Neural progenitor cell (in vitro differentiated cells): ENCODE measurements around the gene GLDN. TPM values are rescaled to one million over a fixed set of nuclear protein-coding genes. Genes with fewer than 3 reads are reported as not detected.

Experiments used
- DNase-seq: peaks from one replicate; pipeline ENCODE4 v3.0.0-alpha.2; 2016; ENCODE audit warnings: low spot score
- H2AFZ ChIP-seq: fragments of 200-600 bp; sonication (generic); replicated peaks from 2 replicates; pipeline ENCODE4 v1.6.1; 2016; ENCODE audit warnings: antibody characterized with exemption
- H3F3A ChIP-seq: fragments of 200-600 bp; sonication (generic); 2 replicates; pipeline ENCODE4 v1.6.1; 2016; ENCODE audit warnings: antibody characterized with exemption, low read depth
- H3K27ac ChIP-seq: fragments of 200-600 bp; sonication (generic); 2 replicates; pipeline ENCODE4 v1.5.1; 2016; ENCODE audit warnings: mild to moderate bottlenecking
- H3K27me3 ChIP-seq: fragments of 200-600 bp; sonication (generic); 2 replicates; pipeline ENCODE4 v1.6.1; 2016; ENCODE audit warnings: mild to moderate bottlenecking, moderate library complexity
- H3K36me3 ChIP-seq: fragments of 200-600 bp; sonication (generic); 2 replicates; pipeline ENCODE4 v1.5.1; 2016
- H3K4me1 ChIP-seq: fragments of 200-600 bp; sonication (generic); 2 replicates; pipeline ENCODE4 v1.6.1; 2016; ENCODE audit warnings: mixed run types
- H3K4me2 ChIP-seq: fragments of 200-600 bp; sonication (generic); 2 replicates; pipeline ENCODE4 v1.6.1; 2016
- H3K4me3 ChIP-seq: fragments of 200-600 bp; sonication (generic); 2 replicates; pipeline ENCODE4 v1.5.1; 2016
- H3K79me2 ChIP-seq: fragments of 200-600 bp; sonication (generic); 2 replicates; pipeline ENCODE4 v1.6.1; 2016; ENCODE audit warnings: low read depth
- H3K9ac ChIP-seq: fragments of 200-600 bp; sonication (generic); 2 replicates; pipeline ENCODE4 v1.6.1; 2016
- H3K9me3 ChIP-seq: fragments of 200-600 bp; sonication (generic); 2 replicates; pipeline ENCODE4 v1.5.1; 2016; ENCODE audit warnings: low read depth
- H4K20me1 ChIP-seq: fragments of 200-600 bp; sonication (generic); 2 replicates; pipeline ENCODE4 v1.6.1; 2016; ENCODE audit warnings: low read depth
- H3K27ac Mint-ChIP-seq: 3 replicates; pipeline ENCODE4 v1.8.0; 2021; ENCODE audit warnings: mixed read lengths
- H3K27me3 Mint-ChIP-seq: 2 replicates; pipeline ENCODE4 v1.8.0; 2022; ENCODE audit warnings: low read depth, mild to moderate bottlenecking, inconsistent platforms, moderate library complexity, mixed read lengths; ENCODE audit not compliant: insufficient read depth
- H3K36me3 Mint-ChIP-seq: 3 replicates; pipeline ENCODE4 v1.8.0; 2021; ENCODE audit warnings: mixed read lengths
- H3K4me1 Mint-ChIP-seq: 3 replicates; pipeline ENCODE4 v1.8.0; 2021; ENCODE audit warnings: mixed read lengths
- H3K4me3 Mint-ChIP-seq: 3 replicates; pipeline ENCODE4 v1.8.0; 2021; ENCODE audit warnings: mild to moderate bottlenecking, moderate library complexity, mixed read lengths
- H3K9me3 Mint-ChIP-seq: 3 replicates; pipeline ENCODE4 v1.8.0; 2020; ENCODE audit warnings: mixed read lengths
- EZH2 ChIP-seq: fragments of 200-600 bp; sonication (generic); IDR thresholded peaks from 2 replicates; pipeline ENCODE4 v1.6.1; 2017; ENCODE audit warnings: antibody characterized with exemption, mild to moderate bottlenecking, moderate library complexity
- EZH2phosphoT487 ChIP-seq: fragments of 200-600 bp; sonication (generic); IDR thresholded peaks from 2 replicates; pipeline ENCODE4 v1.6.1; 2017; ENCODE audit warnings: antibody characterized with exemption
- total RNA-seq: library from RNA; depleted of rRNA; stranded (reverse); fragments of >200 nt; gene quantifications from 2 replicates; pipeline ENCODE4 v1.2.3, GENCODE V29; 2015; ENCODE audit warnings: low replicate concordance
- TF ChIP-seq, protein P1 (sequence below): fragments of 200-600 bp; sonication (generic); IDR thresholded peaks from 2 replicates; pipeline ENCODE4 v1.5.1; 2017; ENCODE audit warnings: antibody characterized with exemption, mild to moderate bottlenecking

Gene GLDN
- total RNA-seq, 1 donor from 2014 or later: 5.3 TPM

DNA sequence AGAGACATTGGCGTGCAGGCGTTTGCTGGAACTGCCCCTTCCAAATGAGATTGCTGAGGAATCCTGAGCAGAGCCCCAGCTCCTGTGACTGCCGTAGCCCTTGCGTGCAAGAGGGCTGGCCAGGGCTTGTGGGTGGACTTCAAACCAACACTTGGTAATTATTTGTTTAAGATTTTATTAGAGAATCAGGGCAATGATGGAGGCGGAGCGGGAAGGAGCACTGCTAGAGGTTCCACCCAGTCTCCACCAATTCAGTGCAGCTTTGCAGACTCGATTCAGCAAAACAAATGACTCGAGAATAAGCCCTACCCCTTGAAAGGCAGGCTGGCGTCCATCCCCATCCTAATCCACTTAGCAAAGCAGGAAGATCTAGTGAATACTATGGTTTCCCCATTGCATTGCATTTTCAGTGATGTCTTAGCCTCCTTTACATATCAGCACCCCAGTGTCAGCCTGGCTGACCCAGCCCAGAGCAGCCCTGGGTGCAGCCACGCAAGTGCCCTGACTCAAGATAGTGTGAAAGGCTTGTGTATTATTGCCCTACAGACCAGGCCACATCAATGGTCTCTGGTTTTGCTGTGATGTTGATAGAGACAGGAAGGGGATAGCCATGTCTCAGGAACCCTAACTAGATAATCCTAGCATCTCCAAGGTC lies 26.0 kb downstream of the GLDN start:
- Mint-ChIP-seq H3K9me3 (no peaks in the 10 kb centered on the region), H3K36me3 (no peaks in the 10 kb centered on the region), H3K4me3 (no peak overlapping the region), H3K27me3 (no peaks in the 10 kb centered on the region), H3K27ac (no peak overlapping the region), H3K4me1 (peaks cover 4% of the 10 kb centered on the region)
- Histone ChIP-seq H3K79me2 (no peaks in the 10 kb centered on the region), H3K27me3 (no peaks in the 10 kb centered on the region), H3K27ac (no peak overlapping the region), H4K20me1 (no peaks in the 10 kb centered on the region), H3K4me3 (no peak overlapping the region), H3K9me3 (no peaks in the 10 kb centered on the region), H2AFZ (no peak overlapping the region), H3K9ac (no peak overlapping the region), H3K36me3 (no peaks in the 10 kb centered on the region), H3K4me1 (peaks cover 28% of the 10 kb centered on the region), H3F3A (peaks cover 10% of the 10 kb centered on the region), H3K4me2 (peak overlapping the region; percentile 37)
- TF ChIP-seq, protein P1, sequence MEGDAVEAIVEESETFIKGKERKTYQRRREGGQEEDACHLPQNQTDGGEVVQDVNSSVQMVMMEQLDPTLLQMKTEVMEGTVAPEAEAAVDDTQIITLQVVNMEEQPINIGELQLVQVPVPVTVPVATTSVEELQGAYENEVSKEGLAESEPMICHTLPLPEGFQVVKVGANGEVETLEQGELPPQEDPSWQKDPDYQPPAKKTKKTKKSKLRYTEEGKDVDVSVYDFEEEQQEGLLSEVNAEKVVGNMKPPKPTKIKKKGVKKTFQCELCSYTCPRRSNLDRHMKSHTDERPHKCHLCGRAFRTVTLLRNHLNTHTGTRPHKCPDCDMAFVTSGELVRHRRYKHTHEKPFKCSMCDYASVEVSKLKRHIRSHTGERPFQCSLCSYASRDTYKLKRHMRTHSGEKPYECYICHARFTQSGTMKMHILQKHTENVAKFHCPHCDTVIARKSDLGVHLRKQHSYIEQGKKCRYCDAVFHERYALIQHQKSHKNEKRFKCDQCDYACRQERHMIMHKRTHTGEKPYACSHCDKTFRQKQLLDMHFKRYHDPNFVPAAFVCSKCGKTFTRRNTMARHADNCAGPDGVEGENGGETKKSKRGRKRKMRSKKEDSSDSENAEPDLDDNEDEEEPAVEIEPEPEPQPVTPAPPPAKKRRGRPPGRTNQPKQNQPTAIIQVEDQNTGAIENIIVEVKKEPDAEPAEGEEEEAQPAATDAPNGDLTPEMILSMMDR: no peak
- TF ChIP-seq EZH2 (no peak), EZH2phosphoT487 (no peak)
- peak; percentile 73 for DNase-seq

DNA sequence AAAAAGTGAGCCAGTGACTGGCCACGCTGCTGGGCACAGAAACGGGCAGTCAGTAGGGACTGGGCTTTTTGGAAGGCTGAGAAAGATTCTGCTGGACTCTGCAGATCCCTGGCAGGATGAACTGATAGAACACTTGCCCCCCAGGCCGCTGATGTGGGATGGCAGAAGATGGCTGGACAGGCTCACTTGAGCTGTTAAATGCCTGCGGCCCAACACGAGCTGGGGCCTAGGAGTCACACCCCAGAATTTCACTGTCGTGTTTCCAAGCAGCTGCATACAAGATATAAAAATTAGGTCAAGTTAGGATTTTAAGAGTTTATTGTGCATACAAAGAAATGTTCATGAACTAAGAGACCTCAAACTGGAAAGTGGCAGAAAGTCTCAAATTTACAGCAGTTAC lies 26.9 kb downstream of the GLDN start:
- peaks cover 28% of the 10 kb centered on the region for H3K4me1 ChIP-seq
- no peak overlapping the region for H3K4me3 Mint-ChIP-seq
- H3K27ac Mint-ChIP-seq: no peak overlapping the region
- H3K79me2 ChIP-seq: no peaks in the 10 kb centered on the region
- no peaks in the 10 kb centered on the region for H3K9me3 Mint-ChIP-seq
- H3K27me3 Mint-ChIP-seq: no peaks in the 10 kb centered on the region
- no peak overlapping the region for H3K4me3 ChIP-seq
- no peaks in the 10 kb centered on the region for H3K27me3 ChIP-seq
- H2AFZ ChIP-seq: no peak overlapping the region
- no peaks in the 10 kb centered on the region for H3K9me3 ChIP-seq
- H3K9ac ChIP-seq: no peak overlapping the region
- peaks cover 4% of the 10 kb centered on the region for H3K4me1 Mint-ChIP-seq
- H3K4me2 ChIP-seq: peak overlapping the region; percentile 37
- no peak for DNase-seq
- H3K27ac ChIP-seq: no peak overlapping the region
- no peaks in the 10 kb centered on the region for H4K20me1 ChIP-seq
- H3F3A ChIP-seq: peaks cover 10% of the 10 kb centered on the region
- TF ChIP-seq EZH2phosphoT487: no peak
- no peak for TF ChIP-seq EZH2
- TF ChIP-seq, protein P1: no peak
- H3K36me3 ChIP-seq: no peaks in the 10 kb centered on the region
- no peaks in the 10 kb centered on the region for H3K36me3 Mint-ChIP-seq

DNA sequence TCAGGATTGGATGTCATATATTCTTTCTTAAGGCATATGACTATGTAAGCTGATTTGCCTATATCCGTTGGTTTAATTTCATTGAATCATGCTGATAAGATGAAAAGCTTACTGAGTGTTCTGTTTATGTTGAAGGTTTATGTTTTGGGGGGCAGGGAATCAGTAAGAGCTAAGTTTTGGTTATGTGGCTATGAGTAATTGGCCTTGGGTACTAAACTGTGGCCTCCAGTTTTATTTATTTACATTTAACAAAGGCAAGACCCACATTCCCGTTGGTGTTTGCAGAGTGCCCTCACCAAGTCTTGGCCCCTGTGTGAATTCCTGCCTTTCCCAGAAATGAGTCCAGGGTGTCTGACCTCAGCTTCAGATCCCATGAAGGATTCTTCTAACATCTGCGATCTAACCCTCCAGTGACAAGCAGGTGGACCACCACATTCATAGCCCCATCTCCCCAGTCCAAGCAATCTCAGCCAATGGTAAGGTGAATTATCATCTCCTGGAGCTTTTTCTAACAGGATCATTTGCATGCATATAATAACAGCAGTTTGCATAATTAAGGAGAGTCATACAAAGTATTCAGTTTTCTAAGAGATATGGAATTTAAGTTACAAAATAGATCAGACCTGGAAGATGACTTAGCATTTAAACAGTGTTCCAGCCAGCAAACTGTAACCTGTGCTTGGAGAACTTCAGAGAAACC lies 27.4 kb downstream of the GLDN start:
- H3K9ac ChIP-seq: no peak overlapping the region
- H3K27ac ChIP-seq: no peak overlapping the region
- no peaks in the 10 kb centered on the region for H3K36me3 Mint-ChIP-seq

More for the DNA sequence above, 27.4 kb downstream of the GLDN start:
- peak overlapping the region; percentile 29 for H3K4me2 ChIP-seq
- H4K20me1 ChIP-seq: no peaks in the 10 kb centered on the region
- Mint-ChIP-seq H3K9me3 (no peaks in the 10 kb centered on the region), H3K27me3 (no peaks in the 10 kb centered on the region), H3K27ac (no peak overlapping the region), H3K4me1 (peaks cover 4% of the 10 kb centered on the region), H3K4me3 (no peak overlapping the region)
- no peaks in the 10 kb centered on the region for H3K79me2 ChIP-seq
- no peak overlapping the region for H2AFZ ChIP-seq
- no peaks in the 10 kb centered on the region for H3K9me3 ChIP-seq
- H3K27me3 ChIP-seq: no peaks in the 10 kb centered on the region
- no peak overlapping the region for H3K4me3 ChIP-seq
- H3K36me3 ChIP-seq: no peaks in the 10 kb centered on the region
- TF ChIP-seq, protein P1: no peak
- TF ChIP-seq EZH2 (no peak), EZH2phosphoT487 (no peak)
- H3K4me1 ChIP-seq: peaks cover 30% of the 10 kb centered on the region
- no peak for DNase-seq
- peaks cover 10% of the 10 kb centered on the region for H3F3A ChIP-seq
